Naive B cell (primary cell): ENCODE measurements around the gene URB2. TPM values are rescaled to one million over a fixed set of nuclear protein-coding genes. Genes with fewer than 3 reads are reported as not detected.
"Not testable (repeated sequence)": the region's sequence is repeated elsewhere in the genome, so short reads cannot be mapped to it uniquely, and the experiment has no call there.

Experiments
- ATAC-seq, 2 donors: fragments of 150-1000 bp; cut with Tn5 transposase; 2 replicates each; pipeline ENCODE4 v1.10.0; 2021; ENCODE audit warnings: low read depth in 2 of 2, mild to moderate bottlenecking in 2 of 2, moderate library complexity in 2 of 2
- DNase-seq: peaks from one replicate; pipeline ENCODE4 v3.0.0; 2022
- H3K27ac Mint-ChIP-seq, 6 donors: one replicate each; pipeline ENCODE4 v1.8.0; 2020 to 2022; ENCODE audit warnings: mild to moderate bottlenecking in 6 of 6, mixed read lengths in 6 of 6, moderate library complexity in 5 of 6, inconsistent platforms in 2 of 6
- H3K27me3 Mint-ChIP-seq, 3 donors: one replicate each; pipeline ENCODE4 v1.8.0; 2021 to 2022; ENCODE audit warnings: mixed read lengths in 3 of 3, mild to moderate bottlenecking in 1 of 3
- H3K36me3 Mint-ChIP-seq, 2 donors: one replicate each; pipeline ENCODE4 v1.8.0; 2020 to 2022; ENCODE audit warnings: mixed read lengths in 2 of 2, inconsistent platforms in 1 of 2, mild to moderate bottlenecking in 1 of 2
- H3K4me1 Mint-ChIP-seq, 3 donors: one replicate each; pipeline ENCODE4 v1.8.0; 2020 to 2022; ENCODE audit warnings: mixed read lengths in 3 of 3, inconsistent platforms in 1 of 3, mild to moderate bottlenecking in 1 of 3, moderate library complexity in 1 of 3
- H3K4me3 Mint-ChIP-seq, 8 donors: one replicate each; pipeline ENCODE4 v1.8.0; 2020 to 2022; ENCODE audit warnings: mild to moderate bottlenecking in 8 of 8, mixed read lengths in 8 of 8, moderate library complexity in 8 of 8, inconsistent platforms in 2 of 8
- H3K9me3 Mint-ChIP-seq, 7 donors: one replicate each; pipeline ENCODE4 v1.8.0; 2020 to 2022; ENCODE audit warnings: mixed read lengths in 7 of 7, mild to moderate bottlenecking in 5 of 7, inconsistent platforms in 2 of 7, moderate library complexity in 1 of 7
- polyA plus RNA-seq, 6 donors: library from polyadenylated mRNA; unstranded; fragments of 300-500 nt; fragmentation: Illumina TruSeq; gene quantifications; one replicate each; pipeline ENCODE4 v1.2.3, GENCODE V29; 2021; ENCODE audit warnings: low read depth in 6 of 6

Gene URB2
- polyA plus RNA-seq: 1 to 10 TPM; 4.9 to 9.4 (median 5.5) TPM

DNA sequence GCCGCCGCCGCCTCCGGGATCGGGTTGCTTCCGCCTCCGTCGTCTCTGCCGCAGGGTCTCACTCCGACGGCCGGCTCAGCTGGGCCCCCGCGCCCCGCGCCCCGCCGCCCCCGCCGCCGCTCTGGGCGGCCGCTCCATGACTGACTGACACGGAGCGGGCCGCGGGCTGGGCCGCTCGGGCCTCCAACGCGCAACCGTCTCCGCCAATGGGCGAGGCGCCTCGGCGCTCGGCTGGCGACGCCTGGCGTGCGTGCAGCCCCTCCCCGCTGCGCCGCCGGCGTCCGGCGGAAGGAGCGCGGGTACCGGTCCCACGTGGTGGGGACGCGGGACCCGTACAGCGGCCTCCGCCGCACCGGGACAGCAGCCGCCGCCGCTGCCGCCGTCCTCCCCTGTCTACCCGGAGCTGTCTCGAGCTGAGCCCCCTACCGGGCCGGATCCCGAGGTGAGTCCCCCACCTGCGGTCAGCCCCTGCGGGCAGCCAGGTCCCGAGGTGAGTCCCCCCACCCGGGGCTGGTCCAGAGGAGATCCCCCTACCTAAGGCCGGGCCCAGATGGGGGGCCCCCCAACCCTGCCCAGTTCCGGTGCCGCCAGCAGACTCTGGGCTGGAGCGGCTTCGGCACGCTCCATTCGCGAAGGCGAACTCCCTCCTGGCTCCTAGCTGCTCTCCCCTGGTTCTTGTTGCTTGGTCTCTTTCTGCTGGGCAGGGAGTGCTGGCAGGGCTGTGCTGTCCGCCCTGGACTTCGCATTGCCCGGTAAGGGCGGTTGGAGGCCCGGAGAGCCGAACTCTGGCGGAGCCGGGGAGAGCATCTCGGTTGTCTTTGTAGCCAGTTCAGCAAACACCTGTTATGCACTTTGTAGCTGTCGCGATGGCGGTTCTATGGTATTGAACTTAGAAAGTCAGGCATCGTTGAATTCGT is at the start of gene URB2, which contains the start of gene TAF5L:
TSS of gene URB2 (plus strand) at position 333 of the 917 bp plus-strand sequence. CDS start 1,387 bp downstream, outside the sequence.
TSS of gene TAF5L (minus strand) at position 208 of the 917 bp plus-strand sequence. CDS start 11,640 bp downstream, outside the sequence.
- peak within 1 kb of the TSS; percentile 95 to 99 (median 98) for H3K4me3 Mint-ChIP-seq
- peak within 1 kb of the TSS; percentile 93 to 99 (median 98) for H3K27ac Mint-ChIP-seq
- peak; percentile 90 for DNase-seq
- no peaks in the 10 kb centered on the region for H3K9me3 Mint-ChIP-seq
- H3K36me3 Mint-ChIP-seq: no peaks in the 10 kb centered on the region
- ATAC-seq: peak; percentile 89 to 92
- peaks cover 43 to 46% (median 43%) of the 10 kb centered on the region in 3 donors for H3K4me1 Mint-ChIP-seq
- no peaks in the 10 kb centered on the region for H3K27me3 Mint-ChIP-seq

DNA sequence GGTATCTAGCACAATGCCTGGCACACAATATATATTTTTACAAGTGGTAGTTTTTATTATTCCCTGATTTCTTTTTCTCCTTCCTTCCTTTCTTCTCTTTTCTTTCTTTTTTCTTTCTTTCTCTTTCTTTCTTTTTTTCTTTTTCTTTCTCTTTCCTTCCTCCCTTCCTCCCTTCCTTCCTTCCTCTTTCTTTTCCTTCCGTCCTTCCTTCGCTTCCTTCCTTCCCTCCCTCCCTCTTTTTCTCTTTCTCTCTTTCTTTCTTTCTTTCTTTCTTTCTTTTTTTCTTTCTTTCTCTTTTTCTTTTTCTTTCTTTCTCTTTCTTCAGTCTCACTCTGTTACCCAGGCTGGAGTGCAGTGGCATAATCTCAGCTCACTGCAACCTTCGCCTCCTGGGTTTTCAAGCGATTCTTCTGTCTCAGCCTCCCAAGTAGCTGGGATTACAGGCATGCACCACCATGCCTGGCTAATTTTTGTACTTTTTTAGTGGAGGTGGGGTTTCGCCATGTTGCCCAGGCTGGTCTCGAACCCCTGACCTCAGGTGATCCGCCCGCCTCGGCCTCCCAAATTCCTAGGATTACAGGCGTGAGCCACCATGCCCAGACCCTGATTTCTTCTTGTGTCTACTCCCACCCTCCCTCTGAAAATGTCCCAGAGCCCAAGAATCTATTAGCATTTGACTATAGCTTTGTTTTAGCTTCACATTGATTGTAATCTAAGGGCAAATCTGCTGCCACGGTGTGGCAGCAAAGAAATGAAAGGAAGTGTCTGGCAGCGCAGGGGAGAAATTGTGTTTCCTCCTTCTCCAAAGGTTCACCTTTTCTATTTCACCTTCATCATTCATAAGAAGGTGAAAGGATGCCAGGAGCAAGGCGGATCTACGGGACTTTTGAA is 47.6 kb upstream of the URB2 start:
- H3K4me1 Mint-ChIP-seq: peaks cover 17 to 20% (median 19%) of the 10 kb centered on the region in 3 donors
- no peaks in the 10 kb centered on the region for H3K9me3 Mint-ChIP-seq
- no peak for DNase-seq
- H3K27me3 Mint-ChIP-seq: peaks cover 0 to 7% (median 0%) of the 10 kb centered on the region in 3 donors
- H3K4me3 Mint-ChIP-seq: peak overlapping the region; percentile 44 to 87 (median 74)
- ATAC-seq: peak; percentile 28 to 56
- H3K36me3 Mint-ChIP-seq: no peaks in the 10 kb centered on the region
- peak overlapping the region; percentile 14 to 90 (median 42) for H3K27ac Mint-ChIP-seq

DNA sequence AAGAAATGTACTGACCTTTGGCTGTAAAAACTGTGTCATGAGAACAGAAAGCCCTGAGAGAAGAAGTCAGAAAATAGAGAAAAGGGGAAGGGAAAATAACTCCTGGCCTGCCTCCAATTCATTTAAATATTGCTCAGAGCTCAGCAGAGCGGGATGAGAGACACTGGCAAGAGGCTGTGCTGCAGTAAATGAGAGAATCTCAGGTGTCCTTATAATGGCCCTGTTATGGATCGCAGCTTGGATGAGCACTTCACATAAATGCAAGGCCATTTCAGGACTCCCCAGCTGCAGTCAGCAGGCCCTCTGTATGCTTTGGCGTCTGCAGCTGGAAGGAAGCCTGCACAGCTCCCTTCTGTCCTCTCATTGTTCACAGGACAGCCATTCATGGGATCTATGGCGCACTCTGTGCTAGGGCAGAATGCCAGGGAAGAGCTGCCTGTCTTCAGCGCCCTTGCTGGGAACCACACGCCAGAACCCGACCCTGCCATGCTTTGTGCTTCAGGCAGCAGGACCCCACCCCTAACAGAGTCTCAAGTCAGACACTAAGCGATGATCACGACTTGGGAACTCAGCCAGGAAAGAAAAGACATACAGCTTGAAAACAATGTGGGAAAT is 46.9 kb upstream of the URB2 start:
- no peaks in the 10 kb centered on the region for H3K27me3 Mint-ChIP-seq
- no peaks in the 10 kb centered on the region for H3K9me3 Mint-ChIP-seq
- no peaks in the 10 kb centered on the region for H3K36me3 Mint-ChIP-seq
- peak overlapping the region; percentile 14 to 90 (median 42) for H3K27ac Mint-ChIP-seq
- peak; percentile 79 to 94 for ATAC-seq
- H3K4me3 Mint-ChIP-seq: peak overlapping the region; percentile 44 to 87 (median 74)
- peaks cover 17 to 20% (median 19%) of the 10 kb centered on the region in 3 donors for H3K4me1 Mint-ChIP-seq
- peak; percentile 39 for DNase-seq

DNA sequence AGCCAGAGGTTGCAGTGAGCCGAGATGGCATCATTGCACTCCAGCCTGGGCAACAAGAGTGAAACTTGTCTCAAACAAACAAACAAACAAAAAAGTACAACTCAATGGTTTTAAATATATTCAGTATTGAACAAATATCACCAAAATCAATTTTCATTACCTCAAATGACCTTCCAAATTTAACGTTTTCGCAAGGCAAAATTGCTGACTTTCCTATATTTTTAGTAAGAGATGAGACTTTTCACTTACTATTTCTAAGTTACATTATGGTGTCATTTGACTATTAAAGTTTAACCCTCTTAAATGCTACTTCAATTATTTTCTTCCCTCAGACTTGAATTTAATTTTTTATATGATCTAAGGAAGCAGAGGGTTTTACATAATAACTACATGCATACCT is 44.6 kb upstream of the URB2 start:
- H3K36me3 Mint-ChIP-seq: no peaks in the 10 kb centered on the region
- ATAC-seq: no peak
- H3K4me3 Mint-ChIP-seq: no peak overlapping the region

DNA sequence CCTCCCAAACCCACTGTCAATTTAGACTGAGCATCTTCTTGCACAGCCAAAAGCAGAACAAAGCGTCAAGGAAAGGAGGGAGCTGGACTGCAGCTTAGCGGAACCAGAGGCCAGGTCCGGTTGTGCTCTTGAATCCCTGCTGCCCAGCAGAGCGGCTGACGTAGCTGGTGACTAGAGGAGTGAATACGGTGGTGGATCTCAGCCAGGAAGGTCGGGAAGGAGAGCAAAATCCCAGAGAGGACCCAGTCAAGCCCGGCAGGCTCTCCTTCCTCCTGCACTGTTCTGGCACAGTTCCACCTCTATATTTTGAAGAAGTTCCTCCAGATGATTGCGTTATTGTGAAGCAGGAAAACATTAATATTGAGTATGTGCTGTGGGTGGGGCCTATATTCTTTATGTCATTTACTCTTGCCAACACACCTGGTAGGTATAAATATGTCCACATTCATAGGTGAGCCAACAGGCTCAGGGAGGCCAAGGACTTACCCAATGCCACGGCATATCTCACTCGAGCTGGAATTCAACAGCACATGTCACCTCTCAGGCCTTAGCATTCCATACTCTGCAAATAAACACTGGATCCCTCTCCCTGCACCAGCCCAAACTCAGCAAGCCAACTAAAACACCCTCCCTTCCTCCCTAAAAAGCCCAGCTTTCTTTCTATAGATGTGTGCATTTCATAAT is 43.9 kb upstream of the URB2 start:
- no peak for ATAC-seq
- Mint-ChIP-seq H3K27ac (no peak overlapping the region), H3K36me3 (no peaks in the 10 kb centered on the region), H3K4me3 (no peak overlapping the region), H3K9me3 (no peaks in the 10 kb centered on the region), H3K4me1 (peaks cover 19 to 20% (median 20%) of the 10 kb centered on the region in 3 donors), H3K27me3 (no peaks in the 10 kb centered on the region)
- DNase-seq: no peak

More for the DNA sequence above, 44.6 kb upstream of the URB2 start:
- no peaks in the 10 kb centered on the region for H3K9me3 Mint-ChIP-seq
- DNase-seq: no peak
- H3K27ac Mint-ChIP-seq: no peak overlapping the region
- peaks cover 17 to 20% (median 19%) of the 10 kb centered on the region in 3 donors for H3K4me1 Mint-ChIP-seq
- no peaks in the 10 kb centered on the region for H3K27me3 Mint-ChIP-seq

DNA sequence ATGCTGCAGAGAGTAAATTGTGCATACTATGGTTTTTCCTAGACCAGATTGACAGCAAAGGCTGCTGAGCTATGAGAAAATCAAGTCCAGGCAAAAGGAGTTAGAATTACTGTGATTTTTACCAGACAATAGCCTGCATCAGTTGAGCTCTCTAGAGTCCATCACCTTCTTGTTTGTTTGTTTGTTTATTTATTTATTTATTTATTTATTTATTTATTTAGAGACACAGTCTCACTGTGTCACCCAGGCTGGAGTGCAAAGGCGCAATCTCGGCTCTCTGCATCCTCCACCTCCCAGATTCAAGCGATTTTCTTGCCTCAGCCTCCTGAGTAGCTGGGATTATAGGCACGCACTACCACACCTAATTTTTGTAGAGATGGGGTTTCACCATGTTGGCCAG is 43.3 kb upstream of the URB2 start:
- H3K27me3 Mint-ChIP-seq: no peaks in the 10 kb centered on the region
- H3K36me3 Mint-ChIP-seq: no peaks in the 10 kb centered on the region
- no peak overlapping the region for H3K27ac Mint-ChIP-seq
- no peak for DNase-seq
- peaks cover 19 to 23% (median 22%) of the 10 kb centered on the region in 3 donors for H3K4me1 Mint-ChIP-seq
- no peaks in the 10 kb centered on the region for H3K9me3 Mint-ChIP-seq
- ATAC-seq: no peak
- no peak overlapping the region for H3K4me3 Mint-ChIP-seq

DNA sequence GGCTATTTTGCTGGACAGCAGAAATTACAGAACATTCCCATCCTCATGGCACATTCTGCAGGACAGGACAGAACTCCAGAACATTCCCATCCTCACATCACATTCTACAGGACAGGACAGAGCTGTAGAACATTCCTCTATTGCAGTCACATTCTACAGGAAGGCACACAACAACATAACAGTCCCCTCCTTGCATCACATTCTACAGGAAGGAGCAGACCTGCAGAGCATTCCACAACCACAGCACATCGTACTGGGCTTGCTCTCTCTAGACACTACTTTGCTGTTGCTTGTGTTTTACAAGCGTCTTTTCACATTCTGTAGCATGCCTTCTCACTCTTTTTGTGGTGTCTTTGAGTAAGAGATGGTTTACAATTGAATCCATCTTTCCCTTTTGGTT is 40.7 kb upstream of the URB2 start:
- ATAC-seq: no peak
- Mint-ChIP-seq H3K36me3 (no peaks in the 10 kb centered on the region), H3K27me3 (no peaks in the 10 kb centered on the region)

DNA sequence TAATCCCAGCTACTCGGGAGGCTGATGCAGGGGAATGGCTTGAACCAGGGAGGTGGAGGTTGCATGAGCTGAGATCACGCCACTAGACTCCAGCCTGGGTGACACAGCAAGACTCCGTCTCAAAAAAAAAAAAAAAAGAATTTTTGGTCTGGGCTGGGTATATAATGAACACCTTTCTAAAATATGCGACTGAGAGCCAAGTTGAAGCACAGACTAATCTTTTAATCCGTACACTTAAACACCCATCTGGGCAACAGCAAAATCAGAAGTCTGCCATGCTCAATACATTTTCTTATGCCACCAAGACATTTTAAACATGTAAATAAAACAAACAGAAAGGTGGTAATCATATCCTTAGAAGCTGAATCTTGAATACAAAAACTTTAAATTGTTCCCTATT is 35.9 kb upstream of the URB2 start:
- peaks cover 0 to 5% (median 4%) of the 10 kb centered on the region in 3 donors for H3K4me1 Mint-ChIP-seq

More for the DNA sequence above, 40.7 kb upstream of the URB2 start:
- peaks cover 0 to 5% (median 4%) of the 10 kb centered on the region in 3 donors for H3K4me1 Mint-ChIP-seq
- no peak overlapping the region for H3K4me3 Mint-ChIP-seq
- no peaks in the 10 kb centered on the region for H3K9me3 Mint-ChIP-seq
- no peak for DNase-seq
- no peak overlapping the region for H3K27ac Mint-ChIP-seq

DNA sequence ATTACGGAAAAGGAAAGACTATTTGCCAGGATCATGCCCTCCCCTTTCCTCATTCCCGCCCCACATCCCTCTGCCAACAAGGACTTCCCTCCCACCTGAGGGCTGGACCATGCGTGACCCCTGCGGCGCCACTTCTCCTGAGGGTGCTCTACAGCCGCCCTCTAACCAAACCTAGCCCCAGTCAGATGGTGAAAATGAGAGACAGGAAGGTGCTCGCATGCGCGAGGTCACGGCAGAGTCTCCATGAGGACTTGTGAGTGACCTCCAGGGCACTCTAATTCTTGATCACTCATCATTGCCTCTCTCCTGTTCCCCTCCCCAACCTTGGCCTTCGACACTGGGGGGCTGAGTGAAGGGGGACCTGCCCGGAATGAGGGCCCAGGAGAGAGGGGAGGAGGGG is 32.2 kb upstream of the URB2 start:
- H3K27me3 Mint-ChIP-seq: no peaks in the 10 kb centered on the region
- ATAC-seq (no peak), DNase-seq (no peak)
- H3K9me3 Mint-ChIP-seq: no peaks in the 10 kb centered on the region
- peaks cover 0 to 3% (median 1%) of the 10 kb centered on the region in 3 donors for H3K4me1 Mint-ChIP-seq
- H3K36me3 Mint-ChIP-seq: peaks cover 0 to 15% of the 10 kb centered on the region in 2 donors
- H3K27ac Mint-ChIP-seq: peak overlapping the region in 2 of 6 donors; percentile 24 to 72
- H3K4me3 Mint-ChIP-seq: no peak overlapping the region

More for the DNA sequence above, 35.9 kb upstream of the URB2 start:
- Mint-ChIP-seq H3K27me3 (no peaks in the 10 kb centered on the region), H3K4me3 (no peak overlapping the region), H3K9me3 (no peaks in the 10 kb centered on the region), H3K27ac (no peak overlapping the region), H3K36me3 (peaks cover 0 to 15% of the 10 kb centered on the region in 2 donors)
- no peak for ATAC-seq
- no peak for DNase-seq

DNA sequence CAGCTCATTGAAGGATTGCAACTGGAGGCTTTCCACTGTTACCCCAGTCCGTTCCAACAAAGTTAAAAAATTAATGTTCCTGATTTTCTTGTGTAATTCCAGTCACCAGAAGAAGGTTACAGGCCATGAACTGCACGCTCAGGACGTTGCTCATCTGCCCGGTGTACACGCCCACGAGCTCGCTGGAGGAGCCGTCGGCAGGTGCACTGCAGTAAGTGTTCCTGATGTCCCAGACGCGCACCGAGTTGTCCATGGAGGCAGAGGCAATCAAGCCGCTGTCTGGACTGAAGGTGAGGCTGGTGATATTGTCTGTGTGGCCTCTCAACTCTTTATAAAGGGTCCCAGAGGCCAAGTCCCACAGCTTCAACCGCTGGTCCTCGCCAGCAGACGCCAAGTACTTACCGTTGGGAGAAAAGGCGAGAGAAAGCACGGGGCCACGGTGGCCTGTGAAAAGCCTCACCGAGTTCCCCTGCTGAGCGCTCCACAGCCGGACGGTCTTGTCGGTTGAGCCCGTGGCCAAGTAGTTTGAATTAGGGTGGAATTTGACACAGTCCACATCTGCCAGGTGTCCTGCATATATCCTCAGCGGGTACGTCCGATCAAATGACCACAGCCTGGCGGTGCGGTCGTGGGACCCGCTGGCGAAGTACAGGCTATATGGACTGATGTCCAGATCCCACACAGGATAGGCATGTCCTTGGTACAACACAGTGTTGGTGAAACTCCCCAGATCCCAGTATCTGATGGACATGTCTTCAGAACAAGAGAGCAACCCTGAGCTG is 31.6 kb upstream of the URB2 start:
- peak overlapping the region in 2 of 8 donors; percentile 25 to 47 for H3K4me3 Mint-ChIP-seq
- no peaks in the 10 kb centered on the region for H3K9me3 Mint-ChIP-seq
- DNase-seq (no peak), ATAC-seq (no peak)
- peak overlapping the region in 2 of 6 donors; percentile 24 to 54 for H3K27ac Mint-ChIP-seq
- H3K27me3 Mint-ChIP-seq: no peaks in the 10 kb centered on the region
- H3K36me3 Mint-ChIP-seq: peaks cover 0 to 15% of the 10 kb centered on the region in 2 donors
- peaks cover 0 to 3% (median 2%) of the 10 kb centered on the region in 3 donors for H3K4me1 Mint-ChIP-seq

DNA sequence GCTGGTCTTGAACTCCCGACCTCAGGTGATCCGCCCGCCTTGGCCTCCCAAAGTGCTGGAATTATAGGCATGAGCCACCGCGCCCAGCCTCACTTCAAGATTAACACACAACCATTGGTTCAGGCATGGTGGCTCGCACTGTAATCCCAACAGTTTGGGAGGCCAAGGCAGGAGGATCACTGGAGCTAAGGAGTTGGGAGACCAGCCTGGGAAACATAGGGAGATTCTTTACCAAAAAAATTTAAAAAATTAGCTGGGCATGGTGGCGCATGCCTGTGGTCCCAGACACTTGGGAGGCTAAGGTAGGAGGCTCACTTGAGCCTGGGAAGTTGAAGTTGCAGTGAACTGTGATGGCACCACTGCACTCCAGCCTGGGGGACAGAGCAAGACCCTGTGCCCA is 30.2 kb upstream of the URB2 start:
- ATAC-seq, H3K27me3 Mint-ChIP-seq, H3K4me1 Mint-ChIP-seq, H3K9me3 Mint-ChIP-seq, DNase-seq: not testable (repeated sequence)
- Mint-ChIP-seq H3K36me3 (peaks cover 5 to 22% of the 10 kb centered on the region in 2 donors), H3K4me3 (peak overlapping the region in 1 of 8 donors; percentile 1), H3K27ac (peak overlapping the region in 1 of 6 donors; percentile 54)
